Lower leg skin (tissue), 4 donors: Measurements from ENCODE around the gene NUP50. TPM values are rescaled to one million over a fixed set of nuclear protein-coding genes. Genes with fewer than 3 reads are reported as not detected.

Source experiments
- DNase-seq, 2 donors: peaks; one replicate each; pipeline ENCODE4 v3.0.0-alpha.2; 2019; ENCODE audit warnings: low spot score in 2 of 2
- H3K4me3 ChIP-seq: fragments of 200-600 bp; sonication (generic); 2 replicates; pipeline ENCODE4 v1.5.1; 2017; ENCODE audit warnings: mild to moderate bottlenecking, low read depth; ENCODE audit not compliant: poor library complexity, severe bottlenecking
- CTCF ChIP-seq, 3 donors: fragments of 450-650 bp; IDR thresholded peaks; one replicate each; pipeline ENCODE4 v1.5.1; 2016; ENCODE audit warnings: antibody characterized with exemption in 3 of 3, mild to moderate bottlenecking in 3 of 3, moderate library complexity in 2 of 3
- POLR2A ChIP-seq, 2 donors: fragments of 450-650 bp; IDR thresholded peaks; one replicate each; pipeline ENCODE4 v1.6.1; 2016 to 2017; ENCODE audit warnings: antibody characterized with exemption in 2 of 2, mild to moderate bottlenecking in 1 of 2, moderate library complexity in 1 of 2
- WGBS, 2 donors: methylation state at CpG; one replicate each; pipeline ENCODE4 v1.1.5; 2018; 5-methylcytosine and 5-hydroxymethylcytosine counted together
- intact Hi-C: fragments of 100-400 bp; cut with DNase I; formaldehyde crosslinking; loops from one replicate; pipeline ENCODE4 v1.15.0; 2023; ENCODE audit warnings: low total_unique reads
- total RNA-seq, 4 donors: library from RNA; depleted of rRNA; stranded (reverse); fragments of >200 nt; gene quantifications; one replicate each; pipeline ENCODE4 v1.1.0, GENCODE V29; 2016

The NUP50 gene
- total RNA-seq = 100 to 1,000 TPM in 1 of 4 donors, 10 to 100 TPM in 3; 50.6 to 129 (median 71.2) TPM

GRCh38 chr22:45163451-45164269 lies at the start of gene NUP50:
NUP50 (plus strand) TSS chr22:45163925; CDS start chr22:45168178, 4,253 bp downstream.
- intact Hi-C loops = loop anchor here (10.0 kb wide), 1 partner anchor 271 kb away; no protein-coding TSS in a partner anchor
- 1% methylated on average over 37 to 73 of the region's 100 CpGs for WGBS, 2 donors
- TF ChIP-seq CTCF (IDR thresholded peaks at IDR 0.05) (peak in 1 of 3 donors; percentile 17), POLR2A (IDR thresholded peaks at IDR 0.05) (no peak)
- DNase-seq = peak; percentile 94 to 99
- peak within 1 kb of the TSS; percentile 86 for H3K4me3 ChIP-seq

- intact Hi-C loops = no loop called here
- H3K4me3 ChIP-seq = no peak overlapping the region
- 88 to 89% methylated on average over 9 of the region's 9 CpGs for WGBS, 2 donors
- TF ChIP-seq POLR2A (IDR thresholded peaks at IDR 0.05) = no peak
- TF ChIP-seq CTCF (IDR thresholded peaks at IDR 0.05) = no peak
- no peak for DNase-seq
Observed at GRCh38 chr22:45120440-45120839, 43.3 kb upstream of the NUP50 start.

- WGBS, 2 donors = 86 to 90% methylated on average over 8 of the region's 8 CpGs
- TF ChIP-seq CTCF (IDR thresholded peaks at IDR 0.05) = no peak
- TF ChIP-seq POLR2A (IDR thresholded peaks at IDR 0.05) = no peak
- H3K4me3 ChIP-seq = no peak overlapping the region
- no peak for DNase-seq
- intact Hi-C loops = no loop called here
Observed at GRCh38 chr22:45120931-45121330, 42.8 kb upstream of the NUP50 start.

GRCh38 chr22:45124176-45124847 lies 39.4 kb upstream of the NUP50 start:
- no peak for DNase-seq
- TF ChIP-seq POLR2A (IDR thresholded peaks at IDR 0.05) (no peak), CTCF (IDR thresholded peaks at IDR 0.05) (no peak)
- 55 to 59% methylated on average over 10 of the region's 10 CpGs for WGBS, 2 donors

GRCh38 chr22:45125188-45125587 lies 38.5 kb upstream of the NUP50 start:
- DNase-seq = no peak
- 28 to 40% methylated on average over 8 of the region's 8 CpGs for WGBS, 2 donors
- TF ChIP-seq POLR2A (IDR thresholded peaks at IDR 0.05) = no peak
- TF ChIP-seq CTCF (IDR thresholded peaks at IDR 0.05) = no peak
- no peak overlapping the region for H3K4me3 ChIP-seq
- intact Hi-C loops = no loop called here

More at GRCh38 chr22:45124176-45124847, 39.4 kb upstream of the NUP50 start:
- H3K4me3 ChIP-seq = no peak overlapping the region
- intact Hi-C loops = no loop called here
